HG03097 (cell line): ENCODE data around the gene ACTL6A.

Experiments
- ATAC-seq: cut with Tn5 transposase; IDR thresholded peaks from one replicate; pipeline ENCODE4 v1.9.1; 2021; ENCODE audit not compliant: unreplicated experiment, low FRiP score

ACTL6A gene

GRCh38 chr3:179589143-179589542 is 26.4 kb downstream of the ACTL6A start:
- ATAC-seq, result no peak

DNA sequence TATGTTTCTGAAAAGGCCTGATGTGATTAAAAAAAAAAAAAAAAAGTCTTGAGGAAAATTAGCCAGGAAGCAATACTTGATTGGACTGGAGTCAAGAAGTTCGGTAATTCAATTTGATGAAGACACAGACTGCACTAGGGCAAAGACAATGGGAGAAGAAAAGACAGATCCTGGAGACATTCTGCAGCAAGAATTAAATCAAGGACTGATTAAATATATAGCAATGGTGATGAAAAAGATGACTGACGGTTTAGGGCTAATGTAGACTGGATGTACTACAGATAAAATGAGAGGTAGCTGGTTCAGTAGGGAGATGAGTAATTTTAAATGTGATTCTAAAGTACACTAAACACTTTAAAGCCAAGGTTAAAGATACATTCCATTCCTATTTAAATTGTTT is 27.9 kb downstream of the ACTL6A start:
- no peak for ATAC-seq

- no peak for ATAC-seq
Measured at GRCh38 chr3:179591313-179591712, 28.6 kb downstream of the ACTL6A start.

GRCh38 chr3:179599531-179599930 is 36.8 kb downstream of the ACTL6A start:
- no peak for ATAC-seq

GRCh38 chr3:179603321-179603720 is 40.6 kb downstream of the ACTL6A start:
- no peak for ATAC-seq

DNA sequence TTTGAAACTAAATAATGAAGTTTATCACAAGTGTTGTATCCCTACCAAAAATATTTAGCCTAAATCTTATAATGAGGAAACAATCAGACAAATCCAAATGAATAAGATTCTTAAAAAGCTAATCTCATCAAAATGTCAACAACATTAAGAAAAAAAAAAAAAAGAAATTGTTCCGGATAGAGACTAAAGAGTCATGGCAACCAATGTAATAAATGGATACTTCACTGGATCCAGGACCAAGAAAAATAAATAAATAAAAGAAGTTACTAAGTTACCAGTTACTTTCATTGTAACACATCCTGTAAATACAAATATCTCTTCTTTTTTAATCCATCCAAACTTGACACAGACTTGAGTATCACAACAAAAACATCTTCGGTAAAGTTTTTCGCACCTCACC is 41.1 kb downstream of the ACTL6A start:
- ATAC-seq, result no peak

GRCh38 chr3:179604321-179605078 is 41.8 kb downstream of the ACTL6A start, which contains the start of the genes MRPL47 and NDUFB5:
MRPL47 (minus strand) TSS chr3:179604638; CDS start chr3:179604624, 14 bp downstream.
NDUFB5 (plus strand) TSS chr3:179604794; CDS start chr3:179604816, 22 bp downstream.
- ATAC-seq, result peak; percentile 98

GRCh38 chr3:179606534-179607085 is 43.9 kb downstream of the ACTL6A start:
- ATAC-seq, result no peak

- peak; percentile 29 for ATAC-seq
Measured at GRCh38 chr3:179608931-179609720, 46.4 kb downstream of the ACTL6A start.

- no peak for ATAC-seq
Measured at GRCh38 chr3:179610066-179610465, 47.3 kb downstream of the ACTL6A start.

DNA sequence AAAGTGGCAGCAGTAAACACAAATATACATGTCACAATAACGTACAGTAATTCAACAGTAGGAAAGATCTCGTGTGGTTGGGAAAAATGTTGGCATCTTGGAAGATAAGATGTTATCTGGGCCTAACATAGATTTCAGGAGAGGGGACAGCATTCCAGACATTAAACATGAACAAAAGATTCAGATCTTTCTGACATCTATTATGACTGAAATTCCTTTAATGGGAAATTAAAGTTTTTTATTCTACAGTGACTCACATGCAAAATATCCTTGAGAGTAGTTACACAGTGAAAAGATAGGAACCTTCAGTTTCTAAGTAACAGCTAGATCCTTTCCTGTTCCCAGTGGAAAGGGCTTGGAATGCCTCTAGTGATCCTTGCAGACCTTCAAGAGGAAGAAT is 51.1 kb downstream of the ACTL6A start:
- no peak for ATAC-seq

DNA sequence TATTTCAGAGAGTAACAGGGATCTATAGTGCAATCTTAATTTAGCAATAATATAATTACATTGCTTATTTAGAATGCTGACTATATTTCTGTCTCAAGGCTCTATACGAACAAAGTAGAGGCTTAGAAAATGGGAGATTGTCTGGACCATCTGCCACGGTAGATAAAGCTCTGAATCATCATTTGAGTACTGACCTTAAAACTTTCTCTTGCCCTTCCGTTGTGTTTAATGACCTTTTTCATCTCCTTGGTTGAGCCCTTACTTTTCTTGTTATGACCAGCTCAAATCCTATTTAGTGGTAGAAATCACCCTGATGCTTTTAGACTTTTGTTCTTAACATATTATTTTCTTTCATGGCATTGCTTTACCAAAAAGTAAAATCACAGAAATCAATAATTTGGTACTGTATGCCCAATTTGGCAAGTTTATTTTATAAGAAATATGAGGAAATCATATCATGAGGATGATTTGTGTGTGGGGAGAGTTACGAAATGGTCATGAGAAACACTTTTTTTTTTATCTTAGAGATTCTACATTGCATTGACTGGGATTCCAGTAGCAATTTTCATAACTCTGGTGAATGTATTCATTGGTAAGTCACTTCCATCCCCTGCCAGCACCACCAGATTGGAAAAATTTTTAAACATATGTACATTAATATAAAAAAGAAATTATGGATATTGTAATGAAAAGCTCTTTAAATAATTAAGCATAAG is 52.9 kb downstream of the ACTL6A start:
- no peak for ATAC-seq

- ATAC-seq, result no peak
Measured at GRCh38 chr3:179622023-179622422, 59.3 kb downstream of the ACTL6A start.

- ATAC-seq, result no peak
Measured at GRCh38 chr3:179624451-179624850, 61.7 kb downstream of the ACTL6A start.

GRCh38 chr3:179630753-179631451 is 68.2 kb downstream of the ACTL6A start:
- no peak for ATAC-seq
